NCI-H774 (cell line): ENCODE measurements around the gene TFAP2B.

ENCODE experiments used
- DNase-seq: peaks from one replicate; lab custom pipeline; 2025; lab: John Stamatoyannopoulos, UW

Gene TFAP2B

GRCh38 chr6:50825375-50826036, 6.8 kb downstream of the TFAP2B start:
- DNase-seq, result no peak

GRCh38 chr6:50826037-50826761, 7.5 kb downstream of the TFAP2B start:
- DNase-seq, result no peak

GRCh38 chr6:50826803-50827202, 8.1 kb downstream of the TFAP2B start:
- DNase-seq, result no peak

GRCh38 chr6:50829049-50829448, 10.4 kb downstream of the TFAP2B start:
- no peak for DNase-seq

- DNase-seq, result peak; percentile 36
These were observed 11.3 kb downstream of the TFAP2B start for GRCh38 chr6:50829898-50830444.

- no peak for DNase-seq
These were observed 12.5 kb downstream of the TFAP2B start for GRCh38 chr6:50831186-50831585.

- DNase-seq, result no peak
These were observed 14.2 kb downstream of the TFAP2B start for GRCh38 chr6:50832912-50833311.

- no peak for DNase-seq
These were observed 16.3 kb downstream of the TFAP2B start for GRCh38 chr6:50834929-50835410.

- DNase-seq, result no peak
These were observed 17.6 kb downstream of the TFAP2B start for GRCh38 chr6:50836231-50836630.

- no peak for DNase-seq
These were observed 19.1 kb downstream of the TFAP2B start for GRCh38 chr6:50837589-50838445.

GRCh38 chr6:50840112-50840810, 21.6 kb downstream of the TFAP2B start:
- DNase-seq, result no peak

- no peak for DNase-seq
These were observed 22.1 kb downstream of the TFAP2B start for GRCh38 chr6:50840811-50841192.

GRCh38 chr6:50842446-50842845, 23.8 kb downstream of the TFAP2B start:
- DNase-seq, result no peak

- DNase-seq, result no peak
These were observed 24.3 kb downstream of the TFAP2B start for GRCh38 chr6:50842861-50843384.

- DNase-seq, result no peak
These were observed 25.2 kb downstream of the TFAP2B start for GRCh38 chr6:50843842-50844241.

- DNase-seq, result no peak
These were observed 26.9 kb downstream of the TFAP2B start for GRCh38 chr6:50845499-50846143.

- DNase-seq, result no peak
These were observed 27.6 kb downstream of the TFAP2B start for GRCh38 chr6:50846144-50846851.

GRCh38 chr6:50846852-50847155, 28.1 kb downstream of the TFAP2B start:
- DNase-seq, result no peak

- no peak for DNase-seq
These were observed 29.4 kb downstream of the TFAP2B start for GRCh38 chr6:50847890-50848594.
